GM13977 (cell line): ENCODE data around the gene DLG2.
"Not testable (repeated sequence)": the region's sequence is repeated elsewhere in the genome, so short reads cannot be mapped to it uniquely, and the experiment has no call there.

Experiments
- DNase-seq: peaks from one replicate; pipeline ENCODE4 v3.0.0; 2012; ENCODE audit warnings: low spot score
- CTCF ChIP-seq: IDR thresholded peaks from 2 replicates; pipeline ENCODE4 v1.5.1; 2012; ENCODE audit warnings: mild to moderate bottlenecking, control low read depth; ENCODE audit not compliant: insufficient read depth; ENCODE audit errors: extremely low read depth, missing control alignments
- in situ Hi-C: fragments of 300-500 bp; cut with MboI; formaldehyde crosslinking; loops from one replicate; pipeline ENCODE4 v1.12.0; 2022; ENCODE audit warnings: low sequenced_read_pairs, low pct_unique_long_range_greater_than_20kb, mixed read lengths, inconsistent platforms; ENCODE audit not compliant: unreplicated experiment

The DLG2 gene

GRCh38 chr11:84319863-84320262 is 1307.3 kb downstream of the DLG2 start:
- in situ Hi-C loops, result no loop called here
- no peak for TF ChIP-seq CTCF
- no peak for DNase-seq

GRCh38 chr11:84316866-84317555 is 1310.1 kb downstream of the DLG2 start:
- no peak for DNase-seq
- in situ Hi-C loops, result no loop called here
- TF ChIP-seq CTCF, result no peak

GRCh38 chr11:84313830-84314359 is 1313.2 kb downstream of the DLG2 start:
- TF ChIP-seq CTCF, result no peak
- no peak for DNase-seq
- in situ Hi-C loops, result no loop called here

- in situ Hi-C loops, result no loop called here
- no peak for TF ChIP-seq CTCF
- no peak for DNase-seq
Observed at GRCh38 chr11:84310268-84310667, 1316.9 kb downstream of the DLG2 start.

GRCh38 chr11:84308491-84308890 is 1318.7 kb downstream of the DLG2 start:
- in situ Hi-C loops, DNase-seq: not testable (repeated sequence)

- no peak for TF ChIP-seq CTCF
- DNase-seq, result no peak
- in situ Hi-C loops, result no loop called here
Observed at GRCh38 chr11:84300092-84300491, 1327.1 kb downstream of the DLG2 start.

GRCh38 chr11:84297570-84297969 is 1329.6 kb downstream of the DLG2 start:
- in situ Hi-C loops, result no loop called here
- DNase-seq, result no peak
- TF ChIP-seq CTCF, result no peak
